Fibroblast of skin of back (primary cell): ENCODE measurements around the gene RFTN1.

Experiments used
- DNase-seq: peaks from one replicate; pipeline ENCODE4 v3.0.0-alpha.2; 2013

The RFTN1 gene

DNA sequence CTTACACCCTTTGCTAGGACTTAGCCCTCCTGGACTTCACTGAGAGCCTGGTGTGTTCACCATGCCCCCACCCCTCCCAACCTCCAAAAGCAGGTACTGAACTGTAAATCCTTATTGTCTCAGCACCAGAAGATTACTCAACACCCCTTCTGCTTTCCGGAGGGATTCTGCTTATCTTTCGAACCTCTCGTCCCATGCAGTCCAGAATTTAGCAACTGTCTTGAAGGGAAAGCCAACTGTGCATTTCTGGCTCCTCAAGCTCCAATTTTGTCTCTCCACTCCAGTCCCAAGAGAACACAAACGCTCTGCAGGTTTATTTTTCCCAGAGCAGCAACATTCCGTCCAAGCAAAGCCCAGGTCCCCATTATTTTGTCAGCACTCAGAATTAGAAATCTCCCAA lies 49.6 kb downstream of the RFTN1 start:
- no peak for DNase-seq

DNA sequence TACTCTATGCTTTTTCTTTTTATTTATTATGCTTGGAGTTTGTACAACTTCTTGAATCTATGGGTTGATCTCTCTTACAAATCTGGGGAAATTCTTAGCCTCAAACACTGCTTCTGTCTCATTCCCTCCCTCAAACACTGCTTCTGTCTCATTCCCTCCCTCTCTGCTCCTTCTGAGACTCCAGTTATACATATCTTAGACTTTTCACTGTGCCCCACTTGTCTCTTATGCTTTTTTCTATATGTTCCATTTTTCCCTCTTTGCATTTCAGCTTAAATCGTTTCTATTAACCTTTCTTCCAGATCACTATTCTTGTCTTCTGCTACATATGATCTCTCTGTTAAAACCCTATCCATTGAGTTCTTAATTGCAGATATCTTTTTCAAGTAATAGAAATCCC lies 50.4 kb downstream of the RFTN1 start:
- DNase-seq = no peak

DNA sequence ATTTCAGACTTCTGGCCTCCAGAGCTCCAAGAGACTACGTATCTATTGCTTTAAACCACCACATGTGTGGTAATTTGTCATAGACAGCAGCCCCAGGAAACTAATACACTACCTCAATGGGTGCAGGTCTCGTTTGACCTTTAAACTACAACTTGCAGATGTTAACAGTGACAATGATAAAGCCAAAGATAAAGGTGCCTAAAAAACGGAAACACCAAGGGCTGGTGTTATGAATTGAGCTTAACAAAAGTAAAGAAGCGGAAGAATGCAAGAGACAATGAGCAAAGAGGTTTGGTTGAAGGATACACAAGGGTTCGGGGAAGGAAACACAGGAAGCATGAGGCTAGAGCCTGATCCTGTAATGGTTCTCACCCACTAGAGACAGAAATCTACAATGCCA lies 50.8 kb downstream of the RFTN1 start:
- no peak for DNase-seq

DNA sequence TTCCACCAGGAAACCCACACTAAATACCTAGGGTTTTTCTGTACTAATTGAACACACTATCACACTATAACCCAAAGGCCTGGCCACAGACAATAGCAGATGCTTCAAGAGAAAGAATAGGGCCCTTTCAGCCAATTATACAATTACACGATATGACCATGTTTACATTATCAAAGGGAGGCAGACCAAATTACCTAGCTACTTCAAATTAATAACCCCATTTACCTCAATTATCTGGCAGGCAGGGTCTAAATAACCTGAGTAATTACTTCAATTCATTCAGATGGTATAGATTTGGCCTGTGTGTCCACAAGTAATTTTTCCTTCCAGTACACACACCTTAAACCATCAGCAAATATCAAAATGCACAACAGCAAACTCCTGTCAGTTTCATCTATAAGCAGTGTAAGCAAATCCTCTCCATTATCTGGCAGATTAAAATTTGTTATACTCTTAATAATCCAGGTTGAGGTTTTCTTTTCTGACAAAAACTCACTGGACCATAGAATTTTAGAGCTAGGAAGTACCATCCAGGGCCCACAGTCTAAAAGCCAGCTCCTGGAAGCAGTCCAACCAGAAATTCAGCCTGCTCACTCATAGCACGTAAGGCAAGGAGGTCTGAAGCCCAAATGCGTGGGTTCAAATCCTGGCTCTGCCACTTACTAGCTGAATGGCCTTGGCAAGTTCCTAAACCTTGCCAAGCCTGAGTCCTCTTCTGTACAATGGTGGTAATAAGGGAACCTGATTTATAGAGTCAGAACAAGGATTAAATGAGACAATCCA lies 51.8 kb downstream of the RFTN1 start:
- no peak for DNase-seq

DNA sequence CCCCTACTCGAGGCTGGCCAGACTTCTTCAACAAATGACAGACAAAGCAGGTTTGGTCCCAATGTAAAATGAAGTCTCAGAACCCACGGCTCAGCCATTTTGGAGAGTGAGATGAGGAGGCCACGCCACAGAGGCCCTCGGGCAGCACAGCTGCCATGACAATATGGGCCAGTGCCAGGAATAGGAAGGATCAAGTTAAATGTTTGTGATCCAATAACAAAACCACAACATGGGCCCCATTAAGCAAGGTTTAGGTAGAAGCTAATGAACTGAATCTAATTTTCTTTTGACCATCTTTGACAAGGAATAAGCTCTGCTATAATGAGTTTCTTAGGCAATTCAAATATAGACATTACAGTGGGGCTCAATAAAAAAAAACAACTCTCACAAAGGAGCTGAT lies 52.6 kb downstream of the RFTN1 start:
- DNase-seq = no peak

DNA sequence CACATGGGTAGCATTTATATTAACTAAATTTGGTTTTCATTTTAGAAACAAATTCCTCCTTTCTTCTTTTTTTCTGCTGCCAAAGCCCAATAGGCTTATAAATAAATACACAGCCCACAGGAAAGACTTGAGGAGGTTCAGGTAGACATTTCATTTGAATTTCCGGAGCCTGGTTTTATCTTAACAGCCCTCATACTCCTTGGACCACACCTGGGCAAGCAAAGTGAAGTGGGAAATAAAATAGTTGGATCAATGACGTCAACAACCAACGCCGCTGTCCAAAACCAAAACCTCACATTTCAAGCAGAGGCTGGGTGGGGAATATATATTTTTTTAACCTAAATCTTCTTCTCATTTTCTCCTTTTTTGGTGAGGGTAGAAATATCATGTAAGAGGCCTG lies 53.2 kb downstream of the RFTN1 start:
- DNase-seq = no peak

DNA sequence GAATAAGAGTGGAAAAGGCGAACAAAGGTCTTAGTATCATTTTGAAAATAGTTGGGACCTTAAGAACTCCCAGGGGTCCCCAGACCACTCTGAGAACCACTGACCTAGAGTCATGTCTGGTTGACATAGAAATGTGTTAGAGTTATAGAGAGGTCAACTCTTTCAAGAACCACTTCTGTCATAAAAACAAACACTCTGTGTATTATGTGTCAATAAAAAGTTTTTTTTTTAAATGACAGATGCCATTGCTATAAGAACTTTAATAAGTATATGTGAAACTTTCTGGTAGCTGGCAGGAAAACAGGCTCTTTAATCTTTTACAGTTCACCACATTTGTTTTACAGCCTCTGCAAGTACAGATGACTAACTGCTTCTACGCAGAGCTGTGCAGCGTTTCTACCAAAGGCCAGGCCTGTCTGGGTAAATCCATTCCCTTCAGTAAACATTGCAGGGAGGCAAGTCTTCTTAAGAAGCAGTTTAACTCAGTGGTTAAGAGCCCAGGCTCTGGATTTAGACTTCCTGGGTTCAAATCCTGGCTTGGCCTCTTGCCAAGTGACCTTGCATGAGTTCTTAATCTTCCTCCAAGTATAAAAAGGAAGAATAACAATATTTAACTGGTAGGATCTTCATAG lies 56.6 kb downstream of the RFTN1 start:
- peak; percentile 53 for DNase-seq

DNA sequence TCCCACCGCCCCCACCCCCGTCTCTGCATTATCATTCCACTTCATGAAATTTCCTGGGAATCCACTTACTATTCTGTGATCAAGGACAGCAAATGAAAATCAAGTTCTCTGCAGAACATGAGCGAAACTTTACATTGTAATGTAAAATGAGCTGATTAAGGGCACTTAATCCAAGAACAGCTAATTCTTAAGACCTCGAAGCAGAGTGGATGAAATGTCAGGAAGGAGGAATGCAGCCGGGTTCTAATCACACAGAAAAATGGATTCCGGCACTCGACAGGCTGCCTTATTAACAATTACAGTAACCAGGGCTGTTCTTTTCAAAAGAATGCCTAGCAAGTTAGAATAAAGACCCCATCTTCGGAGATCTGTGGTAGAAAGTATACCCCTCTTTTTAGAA lies 57.5 kb downstream of the RFTN1 start:
- no peak for DNase-seq

DNA sequence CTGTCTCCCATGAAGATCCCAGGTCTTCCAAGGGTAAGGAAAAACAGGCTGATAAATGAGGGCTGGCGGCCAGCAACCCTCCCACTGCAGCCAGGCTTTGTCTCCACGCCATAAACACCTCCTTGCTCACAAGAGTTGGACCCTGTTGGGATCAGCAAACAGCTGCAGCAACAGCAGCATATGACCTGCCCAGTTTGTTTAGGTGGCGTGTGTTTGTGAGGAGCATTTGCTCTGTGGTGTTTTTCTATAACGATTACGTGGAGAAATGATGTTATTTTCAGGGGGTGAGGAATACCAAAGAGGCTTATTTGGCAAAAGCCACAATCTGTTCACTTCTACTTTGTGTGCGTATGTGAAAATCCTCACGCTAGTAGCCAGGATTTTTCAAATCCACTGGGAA lies 58.5 kb downstream of the RFTN1 start:
- no peak for DNase-seq

DNA sequence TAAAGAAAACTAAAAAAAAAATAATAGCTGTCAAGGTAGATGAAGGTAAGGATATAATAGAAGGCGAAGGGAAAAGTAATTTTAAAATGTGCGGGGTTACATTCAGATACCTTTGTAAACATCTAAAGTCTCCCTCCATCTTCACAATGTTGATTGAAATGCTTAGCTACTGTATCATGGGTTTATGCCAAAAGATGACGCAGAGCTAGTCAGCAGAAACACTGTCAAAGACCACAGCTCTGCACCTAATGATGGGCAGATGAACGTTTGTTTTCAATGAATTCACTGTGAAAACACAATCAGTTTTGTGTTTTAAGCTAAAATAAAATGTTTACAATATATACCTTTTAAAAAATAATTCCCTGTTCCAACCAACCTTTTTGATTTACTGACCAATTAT lies 61.2 kb downstream of the RFTN1 start:
- DNase-seq = peak; percentile 70

DNA sequence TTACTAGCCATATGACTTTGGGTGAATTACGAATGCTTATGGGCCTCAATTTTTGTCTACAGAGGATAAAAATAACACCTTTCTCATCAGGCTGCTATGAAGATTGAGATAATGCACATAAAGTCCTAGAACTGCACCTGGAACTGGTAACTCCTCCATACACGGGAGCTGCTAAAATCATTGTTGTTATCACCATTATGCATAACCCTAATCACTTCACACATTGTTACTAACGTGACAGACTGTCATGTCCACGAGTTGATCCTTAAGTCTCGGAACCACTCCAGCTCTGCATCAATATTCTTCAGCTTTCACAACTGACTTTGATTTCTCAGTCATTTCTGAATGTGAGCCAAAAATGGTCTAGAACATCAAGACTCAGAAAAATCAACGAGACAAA lies 64.1 kb downstream of the RFTN1 start:
- no peak for DNase-seq

DNA sequence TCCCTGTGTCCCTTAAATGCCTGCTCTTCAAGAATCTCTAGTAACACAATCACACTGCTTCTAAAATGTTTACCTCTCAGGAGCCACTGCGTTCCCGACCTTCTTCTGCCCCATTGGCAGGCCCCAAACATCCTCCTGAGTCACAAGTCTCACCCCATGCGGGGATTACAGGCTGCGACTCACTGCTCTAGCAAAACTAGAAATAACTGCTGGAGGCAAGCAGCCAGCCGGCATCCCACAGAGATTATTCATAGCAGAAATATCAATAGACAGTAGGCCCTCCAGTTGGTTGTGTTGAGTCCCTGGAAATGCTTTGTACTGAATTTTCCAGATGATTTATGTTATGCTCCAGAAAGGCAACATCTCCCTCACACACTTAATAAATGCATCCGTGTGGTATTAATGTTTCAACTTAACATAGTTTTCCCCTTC lies 64.8 kb downstream of the RFTN1 start:
- DNase-seq = peak; percentile 99

DNA sequence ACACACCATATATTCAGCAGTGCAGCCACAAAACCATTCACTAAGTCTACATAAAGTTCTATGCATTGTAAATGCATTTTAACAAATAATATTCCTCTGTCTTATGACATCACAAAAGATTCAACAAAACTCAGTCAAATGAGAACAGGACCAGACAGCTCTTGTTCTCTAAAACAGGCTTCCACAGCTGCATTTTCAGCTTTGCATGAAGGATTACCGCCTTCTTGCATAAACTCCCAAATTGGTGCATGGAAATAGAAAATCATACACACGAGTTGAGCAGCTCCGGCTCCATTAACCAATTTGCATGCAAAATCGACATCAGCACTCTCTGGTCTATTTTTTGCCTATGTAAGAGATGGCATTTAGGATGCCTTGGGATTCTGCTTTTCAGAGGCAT lies 66.4 kb downstream of the RFTN1 start:
- no peak for DNase-seq

DNA sequence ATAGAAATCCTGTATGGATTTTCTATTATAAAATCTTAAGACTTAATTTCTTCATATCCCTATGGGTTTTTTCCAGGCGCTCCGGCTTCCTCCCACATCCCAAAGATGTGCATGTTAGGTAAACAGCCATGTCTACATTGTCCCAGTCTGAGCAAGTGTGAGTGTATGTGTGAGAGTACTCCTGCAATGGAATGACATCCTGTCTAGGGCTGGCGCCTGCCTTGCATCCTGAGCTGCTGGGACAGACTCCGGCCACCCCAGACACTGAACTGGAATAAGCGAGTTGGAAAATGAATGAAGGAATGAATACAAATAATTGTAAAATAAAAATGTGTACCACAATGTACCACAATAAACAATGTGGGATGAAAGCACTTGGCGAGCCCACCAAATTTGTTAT lies 69.2 kb downstream of the RFTN1 start:
- DNase-seq = no peak

DNA sequence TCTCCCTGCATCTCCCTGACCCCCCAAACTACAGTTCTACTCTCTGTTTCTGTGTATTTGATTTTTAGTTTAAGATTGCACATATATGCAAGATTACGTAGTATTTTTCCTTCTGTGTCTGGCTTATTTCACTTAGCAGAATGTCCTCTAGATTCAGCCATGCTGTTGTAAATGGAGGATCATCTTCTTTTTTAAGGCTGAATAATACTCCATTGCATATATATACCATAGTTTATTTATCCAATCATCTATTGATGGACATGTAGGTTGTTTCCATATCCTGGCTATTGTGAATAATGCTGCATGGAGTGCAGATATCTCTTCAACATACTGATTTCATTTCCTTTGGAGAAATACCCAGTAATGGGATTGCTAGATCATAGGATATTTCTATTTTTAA lies 70.8 kb downstream of the RFTN1 start:
- no peak for DNase-seq

DNA sequence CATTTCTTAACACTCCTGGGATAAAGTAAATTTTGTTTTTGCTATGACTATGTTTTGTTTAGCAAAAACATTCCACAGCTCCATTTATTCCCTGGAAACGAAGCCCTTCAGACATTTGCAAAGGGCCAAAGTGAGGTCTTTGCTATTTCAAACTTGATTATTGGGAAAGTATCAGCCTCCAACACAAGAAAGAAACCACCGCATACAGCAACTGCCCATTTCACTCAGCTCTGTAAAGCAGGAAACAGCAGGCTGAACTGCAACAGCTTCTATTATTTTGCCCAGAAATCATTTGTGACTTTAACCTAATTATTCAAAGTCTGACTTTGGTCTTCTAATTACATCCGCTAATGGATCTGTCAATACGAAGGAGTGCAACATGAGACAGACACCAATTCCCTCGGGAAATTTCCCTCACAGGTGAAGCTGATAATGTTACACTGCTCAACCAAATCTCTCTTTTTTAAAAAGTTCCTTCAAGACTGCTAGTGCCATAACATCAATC lies 72.1 kb downstream of the RFTN1 start:
- peak; percentile 84 for DNase-seq

DNA sequence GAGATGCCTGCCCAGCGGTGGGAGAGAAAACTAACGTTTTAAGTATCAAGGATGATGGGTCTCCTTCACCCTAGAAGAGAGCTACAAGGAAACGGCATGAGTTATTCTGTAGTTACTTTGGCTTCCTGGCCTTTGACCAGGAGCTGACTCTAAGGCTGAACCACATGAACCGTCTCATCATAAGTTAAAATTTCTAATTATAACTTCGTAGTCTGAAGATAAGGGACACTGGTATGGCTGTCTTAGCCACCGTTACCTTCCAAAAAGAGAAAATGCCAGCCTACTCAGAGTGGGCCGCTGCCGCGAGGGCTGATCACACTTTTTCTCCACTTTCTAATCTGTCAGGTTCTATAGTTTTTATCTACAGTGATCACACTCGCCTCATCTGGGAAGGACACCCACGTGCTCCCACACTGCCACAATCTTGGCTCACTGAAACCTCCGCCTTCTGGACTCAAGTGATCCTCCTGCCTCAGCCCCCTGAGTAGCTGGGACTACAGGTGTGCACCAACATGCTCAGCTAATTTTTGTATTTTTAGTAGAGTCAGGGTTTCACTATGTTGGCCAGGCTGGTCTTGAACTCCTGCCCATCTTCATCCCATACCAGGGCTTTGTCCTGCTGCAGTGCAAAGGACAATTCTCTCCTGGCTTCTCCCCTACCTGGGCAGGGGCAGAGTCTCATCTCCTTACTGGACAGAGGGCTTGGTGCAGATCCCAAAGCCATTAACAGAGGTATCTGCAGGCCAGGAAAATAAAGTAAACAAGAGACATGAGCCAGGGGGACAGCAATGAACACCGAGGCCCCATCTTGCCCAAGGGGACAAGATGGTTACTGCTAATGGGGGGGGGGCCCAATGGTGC lies 73.4 kb downstream of the RFTN1 start:
- no peak for DNase-seq

DNA sequence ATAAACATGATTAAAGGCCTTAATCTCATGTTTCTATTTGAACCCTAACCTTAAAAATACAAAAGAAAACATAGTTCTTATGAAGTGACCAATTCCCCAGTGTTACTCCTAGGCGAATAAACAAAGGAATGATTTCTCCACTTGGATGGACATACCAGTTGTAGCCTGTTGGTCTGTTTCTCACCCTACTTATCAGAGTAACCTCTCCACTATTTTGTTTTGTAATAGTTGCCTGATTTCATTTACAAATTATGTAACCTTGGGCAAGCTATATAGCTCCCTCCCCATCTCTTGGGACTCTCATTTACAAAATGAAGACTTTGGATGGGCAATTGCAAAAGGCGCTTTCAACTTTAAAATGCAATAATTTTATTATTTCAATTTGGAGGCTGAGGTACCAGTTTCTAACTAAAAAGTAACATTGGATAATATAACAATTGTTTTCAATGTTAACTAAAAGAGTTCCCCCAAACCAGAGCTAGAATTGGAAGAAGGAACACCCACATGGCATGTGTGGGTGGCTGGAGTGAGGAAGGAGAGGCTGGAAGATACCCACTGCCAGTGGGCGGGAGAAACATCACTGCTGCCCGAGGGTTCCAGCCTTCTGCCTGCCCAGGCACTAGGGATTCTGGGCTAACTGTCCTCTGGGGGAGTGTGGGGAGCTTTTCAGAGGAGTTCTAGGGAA lies 74.2 kb downstream of the RFTN1 start:
- DNase-seq = no peak

DNA sequence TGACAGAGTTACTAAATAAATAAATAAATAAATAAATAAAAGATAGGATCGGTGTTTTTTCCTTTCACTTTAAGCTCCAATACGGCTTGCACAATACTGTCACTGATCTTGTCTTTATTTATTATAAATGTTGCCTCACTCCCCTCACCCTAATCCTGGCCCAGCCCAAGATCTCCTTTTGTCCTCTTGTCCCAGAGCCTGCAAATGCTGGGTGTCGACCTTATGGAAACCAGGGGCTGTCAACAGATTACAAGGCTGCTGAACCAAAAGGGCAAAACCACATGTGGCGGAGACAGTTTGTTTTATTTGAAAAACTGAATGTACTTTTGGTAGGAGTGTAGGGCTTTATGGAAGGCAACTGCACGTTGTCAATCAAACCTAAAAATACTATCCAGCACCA lies 75.9 kb downstream of the RFTN1 start:
- no peak for DNase-seq

DNA sequence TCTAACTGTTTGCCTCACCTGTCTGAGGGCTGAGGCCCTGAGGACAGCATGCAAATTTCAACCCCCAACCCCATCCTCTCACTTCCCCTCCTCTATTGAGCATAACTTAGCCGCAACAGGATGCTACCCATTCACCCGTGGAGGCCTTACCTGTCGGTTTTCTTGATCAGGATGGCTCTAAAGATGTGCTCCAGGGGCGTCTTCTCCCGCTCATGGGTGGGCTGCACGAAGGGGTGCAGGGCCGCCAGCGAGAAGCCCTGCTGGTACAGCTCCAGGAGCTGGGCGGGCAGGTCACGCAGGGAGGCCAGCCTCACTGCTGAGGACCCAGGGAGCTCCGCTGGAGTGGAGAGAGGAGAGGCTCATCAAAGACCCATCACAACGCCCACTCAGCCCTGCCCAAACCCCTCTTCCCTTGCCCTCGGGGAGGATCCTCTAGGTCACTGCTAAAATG lies 79.8 kb downstream of the RFTN1 start:
- DNase-seq = no peak

DNA sequence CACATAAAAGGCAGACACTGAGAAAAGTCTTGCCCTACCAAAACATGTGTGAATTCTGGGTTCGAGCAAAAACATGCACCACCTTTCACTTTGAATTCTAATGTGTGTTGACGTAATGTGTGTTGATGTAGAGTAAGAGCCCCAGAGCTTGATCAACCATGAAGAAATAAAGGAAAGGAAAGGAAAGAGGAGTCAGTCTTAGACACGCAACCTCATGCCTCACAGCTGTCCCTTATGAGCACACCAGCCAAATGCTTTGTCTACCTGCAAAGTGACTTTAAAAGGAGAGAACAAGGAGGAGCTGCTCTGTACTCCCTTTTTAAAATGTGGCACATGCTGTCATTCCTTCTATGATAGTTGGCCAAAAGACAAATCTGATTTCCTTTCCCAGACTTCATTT lies 80.8 kb downstream of the RFTN1 start:
- DNase-seq = no peak
